DOHH2 (cell line): Measurements from ENCODE around the gene POM121L2.

Experiments
- CTCF ChIP-seq: fragments of 200-600 bp; sonication (generic); IDR thresholded peaks from one replicate; pipeline ENCODE4 v1.5.1; 2014; ENCODE audit warnings: antibody characterized with exemption, mild to moderate bottlenecking, low read depth, low read length; ENCODE audit not compliant: poor library complexity, severe bottlenecking
- EZH2phosphoT487 ChIP-seq: fragments of 200-600 bp; sonication (generic); IDR thresholded peaks from 2 replicates; pipeline ENCODE4 v1.6.1; 2017; ENCODE audit warnings: borderline replicate concordance, mild to moderate bottlenecking, antibody characterized with exemption, low read length, moderate library complexity, mixed read lengths

GRCh38 chr6:27260369-27260768 is 51.7 kb downstream of the POM121L2 start:
- TF ChIP-seq CTCF (no peak), EZH2phosphoT487 (no peak)
